K562 (cell line): ENCODE results near the gene SLBP. TPM values are rescaled to one million over a fixed set of nuclear protein-coding genes. Genes with fewer than 3 reads are reported as not detected.

Experiments used
- CHAMP1 ChIP-seq: fragments of 450-650 bp; IDR thresholded peaks from 2 replicates; pipeline ENCODE4 v1.6.1; 2016; ENCODE audit warnings: mild to moderate bottlenecking
- GABPB1 ChIP-seq: sonication (generic); formaldehyde crosslinking; IDR thresholded peaks from 2 replicates; pipeline ENCODE4 v1.8.0; 2022; ENCODE audit warnings: mild to moderate bottlenecking, missing genetic modification reagents
- MAFF ChIP-seq: IDR thresholded peaks from 2 replicates; pipeline ENCODE4 v1.6.1; 2012; ENCODE audit warnings: low read length, improper control_type of control experiment
- U2AF2 ChIP-seq: fragments of 200-400 bp; formaldehyde crosslinking; optimal IDR thresholded peaks from 2 replicates; pipeline ENCODE3; 2017; ENCODE audit warnings: low read depth, mild to moderate bottlenecking, low read length
- polyA plus RNA-seq, 8 experiments: library from polyadenylated mRNA; depleted of rRNA in 4 of 8; stranded (reverse) in 5 of 8; unstranded in 3 of 8; fragments of >200 nt; fragmentation: Nextera tagmentation in 2 of 8; fragmentation: Illumina TruSeq in 1 of 8; extraction: Ambion mirVana in 2 of 8; extraction: Trizol in 1 of 8; gene quantifications; 2 replicates each; pipeline versions ENCODE4 v1.2.1 to v1.2.3, GENCODE V29; 2011 to 2014; ENCODE audit warnings: inconsistent platforms in 1 of 8, missing spikeins in 1 of 8
- total RNA-seq, 7 experiments: library from RNA; depleted of rRNA in 6 of 7; stranded (reverse); fragments of >200 nt in 6 of 7; fragmentation: Illumina TruSeq in 2 of 7; extraction: Trizol in 2 of 7; gene quantifications; 2 replicates each; pipeline versions ENCODE4 v1.2.1 to v1.2.3, GENCODE V29; 2011 to 2021; ENCODE audit warnings: low replicate concordance in 1 of 7
- TF ChIP-seq, protein P1 (sequence below), 3 experiments: IDR thresholded peaks in 2 of 3; conservative IDR thresholded peaks in 1 of 3; 2 replicates each; pipeline ENCODE4 v1.5.1; 2011 to 2012; ENCODE audit warnings: low read length in 3 of 3, mild to moderate bottlenecking in 3 of 3, control low read depth in 2 of 3, improper control_type of control experiment in 1 of 3, inconsistent platforms in 1 of 3, low read depth in 1 of 3, mixed read lengths in 1 of 3, moderate library complexity in 1 of 3; ENCODE audit not compliant: insufficient read depth in 2 of 3
- TF ChIP-seq, protein P2 (sequence below): sonication (generic); formaldehyde crosslinking; IDR thresholded peaks from 2 replicates; pipeline ENCODE4 v1.8.0; 2022; ENCODE audit warnings: missing genetic modification reagents, mild to moderate bottlenecking, moderate library complexity, borderline replicate concordance
- TF ChIP-seq, protein P3 (sequence below), 2 experiments: fragments of 450-650 bp; conservative IDR thresholded peaks; 2 replicates each; pipeline ENCODE4 v1.6.1; 2017; ENCODE audit warnings: mild to moderate bottlenecking in 2 of 2, moderate library complexity in 2 of 2

The SLBP gene
- total and polyA plus RNA-seq, 9 of the 15 experiments (the other 6 are each of a cell fraction or from before 2014, with no cell fraction given), result 49.4 to 221 (median 162) TPM

DNA sequence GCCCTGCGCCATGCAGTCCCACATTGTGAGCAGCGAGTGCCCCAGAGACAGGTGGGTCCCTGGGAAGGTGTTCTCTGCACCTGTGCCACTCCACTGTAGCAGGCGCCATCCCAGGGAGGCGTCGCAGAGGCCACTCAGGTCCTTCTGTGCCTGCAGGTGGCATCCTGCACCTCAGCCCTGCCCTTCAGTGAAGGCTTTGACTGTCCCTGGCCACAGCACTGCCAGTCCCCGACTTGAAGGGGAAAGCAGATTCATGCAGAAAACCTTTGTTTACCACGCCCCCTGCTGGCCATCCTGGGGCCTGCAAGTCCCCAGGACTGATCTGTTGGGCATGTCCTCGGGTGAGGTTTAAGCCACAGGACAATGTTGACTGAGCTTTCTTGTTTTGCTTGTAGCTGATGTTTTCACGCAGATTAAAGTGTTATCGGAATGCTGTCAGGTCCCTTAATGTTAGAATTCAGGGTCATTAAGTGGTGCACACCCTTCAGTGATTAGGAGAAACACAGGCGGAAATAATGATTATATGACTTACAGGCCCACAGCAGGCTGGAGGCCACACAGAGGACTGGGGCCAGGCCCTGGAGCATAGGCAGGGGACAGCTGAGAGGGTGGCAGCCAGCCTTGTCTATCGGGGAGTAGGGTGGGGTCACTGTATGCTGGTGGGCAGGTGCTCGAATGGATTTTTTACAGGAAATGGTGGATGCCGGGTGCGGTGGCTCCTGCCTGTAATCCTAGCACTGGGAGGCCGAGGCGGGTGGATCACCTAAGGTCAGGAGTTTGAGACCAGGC lies 14.2 kb upstream of the SLBP start (continued):
- TF ChIP-seq, protein P1, sequence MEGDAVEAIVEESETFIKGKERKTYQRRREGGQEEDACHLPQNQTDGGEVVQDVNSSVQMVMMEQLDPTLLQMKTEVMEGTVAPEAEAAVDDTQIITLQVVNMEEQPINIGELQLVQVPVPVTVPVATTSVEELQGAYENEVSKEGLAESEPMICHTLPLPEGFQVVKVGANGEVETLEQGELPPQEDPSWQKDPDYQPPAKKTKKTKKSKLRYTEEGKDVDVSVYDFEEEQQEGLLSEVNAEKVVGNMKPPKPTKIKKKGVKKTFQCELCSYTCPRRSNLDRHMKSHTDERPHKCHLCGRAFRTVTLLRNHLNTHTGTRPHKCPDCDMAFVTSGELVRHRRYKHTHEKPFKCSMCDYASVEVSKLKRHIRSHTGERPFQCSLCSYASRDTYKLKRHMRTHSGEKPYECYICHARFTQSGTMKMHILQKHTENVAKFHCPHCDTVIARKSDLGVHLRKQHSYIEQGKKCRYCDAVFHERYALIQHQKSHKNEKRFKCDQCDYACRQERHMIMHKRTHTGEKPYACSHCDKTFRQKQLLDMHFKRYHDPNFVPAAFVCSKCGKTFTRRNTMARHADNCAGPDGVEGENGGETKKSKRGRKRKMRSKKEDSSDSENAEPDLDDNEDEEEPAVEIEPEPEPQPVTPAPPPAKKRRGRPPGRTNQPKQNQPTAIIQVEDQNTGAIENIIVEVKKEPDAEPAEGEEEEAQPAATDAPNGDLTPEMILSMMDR (IDR thresholded peaks at IDR 0.05 in 2 of 3, conservative IDR thresholded peaks at IDR 0.05 in 1 of 3; ENCODE audit: insufficient read depth in 2 of 3, low read depth in 1 of 3, low read length in 3 of 3), result peak; percentile 80 to 99 (median 92)
- no peak for TF ChIP-seq U2AF2
- TF ChIP-seq, protein P2, sequence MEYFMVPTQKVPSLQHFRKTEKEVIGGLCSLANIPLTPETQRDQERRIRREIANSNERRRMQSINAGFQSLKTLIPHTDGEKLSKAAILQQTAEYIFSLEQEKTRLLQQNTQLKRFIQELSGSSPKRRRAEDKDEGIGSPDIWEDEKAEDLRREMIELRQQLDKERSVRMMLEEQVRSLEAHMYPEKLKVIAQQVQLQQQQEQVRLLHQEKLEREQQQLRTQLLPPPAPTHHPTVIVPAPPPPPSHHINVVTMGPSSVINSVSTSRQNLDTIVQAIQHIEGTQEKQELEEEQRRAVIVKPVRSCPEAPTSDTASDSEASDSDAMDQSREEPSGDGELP, result 0 out of 2 replicates have a peak, but pooled peaks have one; percentile 31
- TF ChIP-seq CHAMP1, result no peak
- TF ChIP-seq GABPB1 (CRISPR knock-in tag), result 0 out of 2 replicates have a peak, but pooled peaks have one; percentile 15
- no peak for TF ChIP-seq MAFF
- TF ChIP-seq, protein P3, sequence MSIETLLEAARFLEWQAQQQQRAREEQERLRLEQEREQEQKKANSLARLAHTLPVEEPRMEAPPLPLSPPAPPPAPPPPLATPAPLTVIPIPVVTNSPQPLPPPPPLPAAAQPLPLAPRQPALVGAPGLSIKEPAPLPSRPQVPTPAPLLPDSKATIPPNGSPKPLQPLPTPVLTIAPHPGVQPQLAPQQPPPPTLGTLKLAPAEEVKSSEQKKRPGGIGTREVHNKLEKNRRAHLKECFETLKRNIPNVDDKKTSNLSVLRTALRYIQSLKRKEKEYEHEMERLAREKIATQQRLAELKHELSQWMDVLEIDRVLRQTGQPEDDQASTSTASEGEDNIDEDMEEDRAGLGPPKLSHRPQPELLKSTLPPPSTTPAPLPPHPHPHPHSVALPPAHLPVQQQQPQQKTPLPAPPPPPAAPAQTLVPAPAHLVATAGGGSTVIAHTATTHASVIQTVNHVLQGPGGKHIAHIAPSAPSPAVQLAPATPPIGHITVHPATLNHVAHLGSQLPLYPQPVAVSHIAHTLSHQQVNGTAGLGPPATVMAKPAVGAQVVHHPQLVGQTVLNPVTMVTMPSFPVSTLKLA (conservative IDR thresholded peaks at IDR 0.05), result no peak
